Measurements from ENCODE around the gene KCNK2.

DNA sequence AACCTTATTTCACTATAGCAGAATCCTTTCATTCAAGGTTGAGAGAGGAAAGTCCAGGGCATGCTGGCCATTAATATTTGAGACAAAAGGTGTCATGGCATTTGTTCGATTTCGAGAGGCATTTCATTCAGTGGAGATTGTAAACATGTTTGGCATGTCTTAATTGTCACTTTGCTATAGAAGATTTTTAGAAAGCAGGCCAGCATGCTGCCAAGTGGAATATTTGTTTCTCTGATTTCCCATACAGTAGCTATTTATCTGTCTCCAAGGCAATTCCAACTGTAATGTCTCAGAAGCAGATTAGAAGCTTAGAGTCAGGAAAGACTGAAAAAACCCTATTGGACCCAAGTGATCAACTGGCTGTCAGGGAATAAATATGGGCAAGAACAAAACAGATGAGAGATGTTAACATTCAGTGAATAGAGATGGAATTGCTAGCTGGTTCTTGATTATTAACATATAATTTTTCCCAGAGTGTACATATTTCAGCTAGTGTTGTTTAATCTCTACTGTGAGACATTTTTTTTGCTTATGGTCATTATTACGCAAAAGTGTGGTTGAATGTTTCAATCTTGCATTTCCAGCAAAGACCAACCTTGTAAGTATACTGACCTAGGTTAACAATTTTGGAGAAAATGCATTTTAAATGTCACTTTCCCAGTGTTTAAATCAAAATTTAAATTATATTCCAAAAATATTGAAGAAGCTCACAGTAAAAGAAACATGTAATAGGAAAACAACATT is 174.6 kb downstream of the KCNK2 start:
- TF ChIP-seq, protein P1, sequence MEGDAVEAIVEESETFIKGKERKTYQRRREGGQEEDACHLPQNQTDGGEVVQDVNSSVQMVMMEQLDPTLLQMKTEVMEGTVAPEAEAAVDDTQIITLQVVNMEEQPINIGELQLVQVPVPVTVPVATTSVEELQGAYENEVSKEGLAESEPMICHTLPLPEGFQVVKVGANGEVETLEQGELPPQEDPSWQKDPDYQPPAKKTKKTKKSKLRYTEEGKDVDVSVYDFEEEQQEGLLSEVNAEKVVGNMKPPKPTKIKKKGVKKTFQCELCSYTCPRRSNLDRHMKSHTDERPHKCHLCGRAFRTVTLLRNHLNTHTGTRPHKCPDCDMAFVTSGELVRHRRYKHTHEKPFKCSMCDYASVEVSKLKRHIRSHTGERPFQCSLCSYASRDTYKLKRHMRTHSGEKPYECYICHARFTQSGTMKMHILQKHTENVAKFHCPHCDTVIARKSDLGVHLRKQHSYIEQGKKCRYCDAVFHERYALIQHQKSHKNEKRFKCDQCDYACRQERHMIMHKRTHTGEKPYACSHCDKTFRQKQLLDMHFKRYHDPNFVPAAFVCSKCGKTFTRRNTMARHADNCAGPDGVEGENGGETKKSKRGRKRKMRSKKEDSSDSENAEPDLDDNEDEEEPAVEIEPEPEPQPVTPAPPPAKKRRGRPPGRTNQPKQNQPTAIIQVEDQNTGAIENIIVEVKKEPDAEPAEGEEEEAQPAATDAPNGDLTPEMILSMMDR (IDR thresholded peaks at IDR 0.05), result no peak
- TF ChIP-seq POLR2A (IDR thresholded peaks at IDR 0.05), result no peak

Measured in lower leg skin (tissue), 3 donors.